HFF-Myc (cell line): ENCODE measurements around the gene TRIM52.

Source experiments
- DNase-seq: peaks from one replicate; pipeline ENCODE4 v3.0.0-alpha.2; 2011; ENCODE audit warnings: low read depth; ENCODE audit errors: extremely low read depth
- H3K4me3 ChIP-seq: replicated peaks from 2 replicates; pipeline ENCODE4 v1.5.1; 2011; ENCODE audit warnings: low read depth, mild to moderate bottlenecking, control low read depth, low read length
- TF ChIP-seq, protein P1 (sequence below): IDR thresholded peaks from 2 replicates; pipeline ENCODE4 v1.5.1; 2012; ENCODE audit warnings: mild to moderate bottlenecking, low read depth, low read length, control low read depth; ENCODE audit errors: missing control alignments

Gene TRIM52

GRCh38 chr5:181261320-181262049 lies 542 bp upstream of the TRIM52 start:
- no peak for DNase-seq
- TF ChIP-seq, protein P1, sequence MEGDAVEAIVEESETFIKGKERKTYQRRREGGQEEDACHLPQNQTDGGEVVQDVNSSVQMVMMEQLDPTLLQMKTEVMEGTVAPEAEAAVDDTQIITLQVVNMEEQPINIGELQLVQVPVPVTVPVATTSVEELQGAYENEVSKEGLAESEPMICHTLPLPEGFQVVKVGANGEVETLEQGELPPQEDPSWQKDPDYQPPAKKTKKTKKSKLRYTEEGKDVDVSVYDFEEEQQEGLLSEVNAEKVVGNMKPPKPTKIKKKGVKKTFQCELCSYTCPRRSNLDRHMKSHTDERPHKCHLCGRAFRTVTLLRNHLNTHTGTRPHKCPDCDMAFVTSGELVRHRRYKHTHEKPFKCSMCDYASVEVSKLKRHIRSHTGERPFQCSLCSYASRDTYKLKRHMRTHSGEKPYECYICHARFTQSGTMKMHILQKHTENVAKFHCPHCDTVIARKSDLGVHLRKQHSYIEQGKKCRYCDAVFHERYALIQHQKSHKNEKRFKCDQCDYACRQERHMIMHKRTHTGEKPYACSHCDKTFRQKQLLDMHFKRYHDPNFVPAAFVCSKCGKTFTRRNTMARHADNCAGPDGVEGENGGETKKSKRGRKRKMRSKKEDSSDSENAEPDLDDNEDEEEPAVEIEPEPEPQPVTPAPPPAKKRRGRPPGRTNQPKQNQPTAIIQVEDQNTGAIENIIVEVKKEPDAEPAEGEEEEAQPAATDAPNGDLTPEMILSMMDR = no peak
- peak overlapping the region; percentile 92 for H3K4me3 ChIP-seq

DNA sequence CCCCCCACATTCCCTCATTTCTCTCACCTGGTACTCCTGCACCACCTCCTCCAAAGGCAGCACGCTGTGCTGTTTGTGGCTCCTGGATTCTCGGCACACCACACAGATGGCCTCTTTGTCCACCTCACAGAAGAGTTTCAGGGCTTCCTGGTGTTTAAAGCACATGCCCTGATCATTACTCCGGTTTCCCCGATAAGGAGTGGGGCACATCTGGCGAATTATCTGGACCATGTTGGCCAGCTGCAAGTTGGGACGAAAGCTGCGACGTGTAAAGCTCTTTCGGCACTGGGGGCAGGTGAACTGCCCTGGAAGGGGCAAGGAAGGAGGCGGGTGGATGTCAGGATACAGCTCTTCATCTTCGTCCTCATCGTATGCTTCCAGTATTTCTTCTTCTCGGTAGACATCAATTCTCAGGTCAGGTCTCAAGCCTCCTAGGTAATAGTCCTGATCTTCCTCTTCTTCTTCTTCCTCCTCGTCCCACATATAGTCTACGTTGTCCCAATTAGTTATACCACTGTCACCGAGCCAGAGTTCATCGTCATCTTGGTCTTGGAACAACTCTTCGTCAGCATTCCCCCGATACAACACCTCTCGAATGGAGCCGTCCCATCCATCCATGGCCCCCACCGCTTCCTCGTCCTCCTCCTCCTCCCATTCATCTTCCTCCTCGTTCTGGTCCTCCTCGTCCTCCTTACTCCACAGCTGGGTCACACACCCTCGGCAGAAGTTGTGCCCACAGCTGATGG lies 796 bp downstream of the TRIM52 start:
- no peak for DNase-seq
- TF ChIP-seq, protein P1 = no peak
- H3K4me3 ChIP-seq = peak overlapping the region; percentile 92

DNA sequence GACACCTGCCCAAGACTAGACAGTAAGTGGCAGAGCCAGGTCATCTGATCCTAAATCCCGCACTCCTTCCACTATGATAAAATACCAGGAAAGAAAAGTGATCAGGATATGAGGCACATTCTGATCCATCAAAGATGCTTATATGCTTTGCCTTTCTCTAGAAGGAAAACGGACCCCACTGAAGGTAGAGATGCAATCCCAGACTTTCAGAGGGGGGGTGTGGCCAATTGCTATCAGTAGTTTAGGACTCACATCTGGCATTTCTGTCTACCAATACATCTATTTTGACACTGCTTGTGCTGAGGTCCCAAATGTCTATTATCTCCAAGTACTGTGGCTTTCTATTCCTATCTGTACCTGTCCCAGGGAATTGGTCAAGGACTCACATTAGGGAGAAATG lies 1.7 kb downstream of the TRIM52 start:
- TF ChIP-seq, protein P1 = no peak
- H3K4me3 ChIP-seq = peak overlapping the region; percentile 92
- no peak for DNase-seq

- DNase-seq = no peak
- peak overlapping the region; percentile 92 for H3K4me3 ChIP-seq
- TF ChIP-seq, protein P1 = no peak
These were observed 2.4 kb downstream of the TRIM52 start for GRCh38 chr5:181258576-181258975.

DNA sequence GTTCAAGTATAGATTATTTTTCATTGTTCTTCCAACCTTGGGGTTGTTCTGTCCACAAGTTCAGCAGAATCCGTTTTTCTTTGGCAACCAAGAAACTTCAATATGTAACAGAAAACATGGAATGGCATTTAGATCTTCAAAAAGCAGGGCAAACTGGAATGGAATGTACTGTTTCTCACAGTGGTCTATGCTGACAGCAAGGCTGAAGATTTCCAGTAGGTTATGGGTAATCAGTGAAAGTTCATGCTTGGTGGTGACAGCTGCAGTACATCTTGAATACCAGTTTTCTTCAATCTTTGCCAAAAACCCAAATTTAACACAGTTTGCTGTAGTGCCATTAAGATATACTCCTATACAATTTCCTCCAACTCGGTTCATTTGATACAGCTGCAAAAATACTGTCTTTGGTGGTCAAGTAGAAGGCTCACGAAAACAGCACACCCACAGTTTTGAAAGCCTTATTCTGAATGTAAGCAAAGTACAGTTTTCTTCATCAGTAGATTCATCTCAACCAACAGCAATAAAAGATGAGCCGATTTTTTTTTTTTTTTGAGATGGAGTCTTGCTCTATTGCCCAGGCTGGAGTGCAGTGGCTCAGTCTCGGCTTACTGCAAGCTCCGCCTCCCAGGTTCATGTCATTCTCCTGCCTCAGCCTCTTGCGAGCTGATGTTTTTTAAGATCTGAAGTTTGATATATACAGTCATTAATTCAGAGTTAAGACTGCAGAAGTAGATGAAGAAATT lies 4.9 kb downstream of the TRIM52 start:
- no peak overlapping the region for H3K4me3 ChIP-seq
- TF ChIP-seq, protein P1 = no peak
- no peak for DNase-seq

GRCh38 chr5:181255276-181255675 lies 5.7 kb downstream of the TRIM52 start:
- DNase-seq = no peak
- TF ChIP-seq, protein P1 = no peak
- no peak overlapping the region for H3K4me3 ChIP-seq
